NCI-H187 (cell line): ENCODE measurements around the gene PYGO1.
"Not testable (repeated sequence)": the region's sequence is repeated elsewhere in the genome, so short reads cannot be mapped to it uniquely, and the experiment has no call there.

Source experiments
- DNase-seq, 2 experiments: peaks; one replicate each; lab custom pipeline; 2025; lab: John Stamatoyannopoulos, UW

PYGO1 gene, protein sequence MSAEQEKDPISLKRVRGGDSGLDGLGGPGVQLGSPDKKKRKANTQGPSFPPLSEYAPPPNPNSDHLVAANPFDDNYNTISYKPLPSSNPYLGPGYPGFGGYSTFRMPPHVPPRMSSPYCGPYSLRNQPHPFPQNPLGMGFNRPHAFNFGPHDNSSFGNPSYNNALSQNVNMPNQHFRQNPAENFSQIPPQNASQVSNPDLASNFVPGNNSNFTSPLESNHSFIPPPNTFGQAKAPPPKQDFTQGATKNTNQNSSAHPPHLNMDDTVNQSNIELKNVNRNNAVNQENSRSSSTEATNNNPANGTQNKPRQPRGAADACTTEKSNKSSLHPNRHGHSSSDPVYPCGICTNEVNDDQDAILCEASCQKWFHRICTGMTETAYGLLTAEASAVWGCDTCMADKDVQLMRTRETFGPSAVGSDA

DNA sequence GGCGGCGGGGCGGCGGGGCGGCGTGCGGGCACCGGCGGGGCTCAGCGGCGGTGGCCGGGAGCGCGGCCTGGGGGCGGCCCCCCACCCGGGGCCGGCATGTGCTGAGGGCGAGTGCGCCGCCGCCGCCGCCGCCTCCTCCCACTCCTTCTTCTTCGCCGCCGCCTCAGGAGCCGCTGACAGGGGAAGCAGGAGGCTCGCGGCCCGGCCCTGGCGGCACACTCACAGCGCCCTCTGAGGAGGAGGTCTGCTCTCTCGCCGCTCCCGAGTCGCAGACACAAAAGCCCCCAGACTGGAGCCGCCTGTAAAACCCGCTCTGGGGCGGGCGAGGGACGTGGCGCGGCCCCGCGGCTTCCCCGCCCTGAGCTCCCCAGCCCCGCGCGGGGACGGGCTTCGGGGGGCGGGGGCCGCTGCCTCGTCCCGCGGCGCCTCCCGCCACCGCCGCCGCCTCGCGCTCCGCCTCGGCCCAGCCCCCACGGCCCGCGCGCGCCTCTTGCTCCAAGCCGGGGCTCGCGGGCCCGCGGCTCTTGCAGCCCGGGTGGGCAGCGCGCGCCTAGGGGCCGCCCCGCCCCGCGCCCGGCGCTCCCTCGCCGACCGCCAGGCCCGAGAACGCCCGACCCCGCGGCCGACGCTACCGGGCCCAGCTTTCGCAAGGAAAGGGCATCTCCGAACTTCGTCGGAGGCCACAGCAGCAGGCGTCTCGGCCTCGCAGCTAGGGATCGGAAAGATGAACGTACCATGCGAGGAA lies at the start of gene PYGO1:
TSS of gene PYGO1 (minus strand) at position 276 of the 745 bp plus-strand sequence. CDS start 462 bp downstream, outside the sequence.
- no peak for DNase-seq

DNA sequence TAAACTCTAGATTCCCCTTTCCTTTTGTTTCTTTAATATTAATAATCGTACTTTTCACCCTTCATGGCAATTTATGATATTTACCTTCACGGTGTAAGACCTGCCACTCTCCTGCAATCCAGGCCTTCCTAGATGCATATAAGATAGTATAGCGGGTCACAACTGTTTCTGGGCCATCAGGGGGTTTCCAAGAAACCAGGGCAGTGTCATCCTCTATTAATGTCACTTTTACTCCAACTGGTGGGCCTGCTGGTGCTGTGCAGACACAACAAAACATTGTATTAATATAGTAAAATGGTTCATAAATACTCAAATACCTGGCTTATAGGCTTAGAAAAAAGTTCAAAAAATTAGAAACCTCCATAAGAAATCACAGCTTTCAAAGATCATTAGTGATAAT lies 48.9 kb upstream of the PYGO1 start:
- no peak for DNase-seq

- DNase-seq, result no peak
Measured at GRCh38 chr15:55633731-55634130, 45.6 kb upstream of the PYGO1 start.

DNA sequence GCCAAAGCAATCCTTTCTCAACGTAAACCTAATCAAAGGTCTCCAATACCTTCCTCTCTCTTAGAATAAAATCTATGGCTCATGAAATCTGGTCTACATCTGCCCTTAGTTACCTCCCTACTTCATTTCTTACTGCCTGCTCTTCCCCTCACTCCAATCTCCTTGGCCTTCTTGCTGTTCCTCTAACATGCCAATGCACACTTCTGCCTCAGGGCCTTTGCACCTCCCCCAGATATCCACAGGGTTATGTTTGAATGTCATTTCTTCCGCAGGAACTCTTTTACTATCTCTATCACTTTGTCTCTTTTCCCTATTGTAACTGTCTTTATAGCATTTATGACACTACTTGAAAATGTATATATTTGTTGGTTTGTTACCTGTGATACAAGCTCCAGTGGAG lies 44.3 kb upstream of the PYGO1 start:
- no peak for DNase-seq

DNA sequence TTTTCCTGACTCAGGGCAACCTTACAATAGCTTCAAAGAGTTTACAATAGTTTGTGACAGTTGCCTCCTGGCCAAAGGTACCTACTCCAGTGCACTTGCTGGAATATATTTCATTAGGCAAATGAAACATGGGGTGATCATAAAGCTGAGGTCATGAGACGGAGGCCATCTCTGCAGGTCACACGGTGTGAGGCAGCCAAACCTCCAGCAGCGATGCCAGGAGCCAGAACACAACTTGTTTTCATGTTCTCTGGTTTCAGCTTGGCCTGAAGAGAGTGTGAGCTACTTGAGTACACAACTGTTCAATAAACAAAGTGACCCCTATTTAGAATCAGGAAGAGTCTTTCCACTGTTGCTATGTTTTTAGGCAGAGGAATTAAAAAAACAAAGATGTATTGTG lies 42.7 kb upstream of the PYGO1 start:
- DNase-seq, result no peak

DNA sequence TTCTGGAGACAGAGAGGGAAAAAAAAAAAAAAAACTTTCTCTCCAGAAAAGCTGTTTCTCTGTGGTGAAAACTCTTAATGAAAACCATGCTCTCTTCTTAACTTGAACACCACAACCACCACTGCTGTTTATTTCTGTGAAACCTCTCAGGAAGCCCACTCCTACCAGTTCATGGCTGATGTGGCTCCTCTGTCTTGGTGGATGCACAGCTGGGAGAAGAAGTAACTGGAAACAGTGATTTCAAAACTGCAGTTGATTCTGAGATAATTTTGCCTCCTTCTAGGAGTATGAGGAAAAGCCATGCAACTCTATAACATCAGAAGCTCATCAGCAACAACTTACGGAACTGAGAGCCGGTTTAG lies 40.2 kb upstream of the PYGO1 start:
- no peak for DNase-seq

- no peak for DNase-seq
Measured at GRCh38 chr15:55627730-55628368, 39.7 kb upstream of the PYGO1 start.

DNA sequence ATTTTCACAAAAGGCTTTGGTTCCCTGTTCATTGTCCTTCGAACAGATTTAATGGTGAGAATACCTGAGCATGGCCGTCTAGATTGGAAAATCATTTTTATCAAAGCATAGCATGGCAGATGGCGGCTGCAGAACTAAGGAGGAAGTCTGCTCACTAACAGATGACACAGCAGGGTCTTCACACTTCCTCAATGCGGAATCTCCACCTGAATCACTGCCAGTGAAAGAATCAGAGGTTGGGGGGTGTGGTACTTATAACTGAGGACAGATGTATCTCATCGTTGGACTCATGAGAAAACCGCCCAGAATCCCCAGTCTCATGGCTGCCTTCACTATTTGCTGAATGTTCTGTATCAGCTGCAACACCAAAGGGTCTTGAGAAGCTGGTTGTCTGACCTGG lies 31.6 kb upstream of the PYGO1 start:
- DNase-seq, result no peak

- no peak for DNase-seq
Measured at GRCh38 chr15:55618387-55618786, 30.2 kb upstream of the PYGO1 start.

DNA sequence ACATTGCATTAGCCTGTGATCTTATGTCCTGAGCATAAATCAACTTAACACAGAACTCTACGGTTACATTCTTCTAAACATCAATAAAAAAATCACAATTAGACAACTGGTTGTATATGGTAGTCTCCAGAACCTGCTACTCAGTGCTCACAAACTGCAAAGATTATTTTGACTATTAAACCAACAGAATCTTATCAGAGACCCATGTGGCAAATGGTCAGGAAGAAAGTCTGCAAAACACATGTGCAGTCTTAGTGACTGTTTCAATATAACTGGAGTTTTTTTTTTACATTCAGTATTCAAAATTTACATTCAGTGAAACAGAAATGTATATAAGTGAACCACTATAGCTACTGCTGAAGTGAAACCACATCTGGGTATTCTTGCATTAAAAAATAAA lies 27.3 kb upstream of the PYGO1 start:
- no peak for DNase-seq

GRCh38 chr15:55613727-55614126 lies 25.6 kb upstream of the PYGO1 start:
- DNase-seq, result no peak

- no peak for DNase-seq
Measured at GRCh38 chr15:55606214-55606613, 18.1 kb upstream of the PYGO1 start.

GRCh38 chr15:55601374-55601773 lies 13.2 kb upstream of the PYGO1 start:
- no peak for DNase-seq

DNA sequence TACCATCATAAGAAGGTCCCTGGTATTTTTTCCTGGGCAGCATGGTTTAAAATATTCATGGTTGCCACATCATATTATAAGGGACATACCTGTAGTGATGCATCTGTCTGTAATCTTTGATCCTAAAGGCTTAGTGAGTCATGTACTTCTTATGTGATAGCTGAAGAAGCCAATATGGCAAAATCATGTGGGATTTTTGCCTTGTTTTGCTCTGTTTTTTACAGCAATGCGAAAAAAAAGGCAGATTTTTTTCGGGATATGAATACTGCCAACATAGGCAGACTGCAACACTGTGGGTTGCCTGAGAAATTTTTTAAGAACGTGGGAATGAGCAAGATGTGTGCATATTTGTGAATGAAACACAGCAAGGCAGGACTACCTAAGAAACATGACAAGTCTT lies 11.3 kb upstream of the PYGO1 start:
- no peak for DNase-seq

DNA sequence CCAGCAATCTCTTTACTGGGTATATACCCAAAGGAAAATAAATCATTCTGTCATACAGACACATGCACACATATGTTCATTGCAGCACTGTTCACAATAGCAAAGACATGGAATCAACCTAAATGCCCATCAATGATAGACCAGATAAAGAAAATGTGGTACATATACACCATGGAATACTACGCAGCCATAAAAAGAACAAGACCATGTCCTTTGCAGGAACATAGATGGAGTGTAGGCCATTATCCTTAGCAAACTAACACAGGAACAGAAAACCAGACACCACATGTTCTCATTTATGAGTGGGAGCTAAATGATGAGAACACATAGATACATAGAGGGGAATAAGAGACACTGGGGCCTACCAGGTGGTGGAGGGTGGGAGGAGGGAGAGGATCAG lies 4.9 kb upstream of the PYGO1 start:
- DNase-seq, result not testable (repeated sequence)

DNA sequence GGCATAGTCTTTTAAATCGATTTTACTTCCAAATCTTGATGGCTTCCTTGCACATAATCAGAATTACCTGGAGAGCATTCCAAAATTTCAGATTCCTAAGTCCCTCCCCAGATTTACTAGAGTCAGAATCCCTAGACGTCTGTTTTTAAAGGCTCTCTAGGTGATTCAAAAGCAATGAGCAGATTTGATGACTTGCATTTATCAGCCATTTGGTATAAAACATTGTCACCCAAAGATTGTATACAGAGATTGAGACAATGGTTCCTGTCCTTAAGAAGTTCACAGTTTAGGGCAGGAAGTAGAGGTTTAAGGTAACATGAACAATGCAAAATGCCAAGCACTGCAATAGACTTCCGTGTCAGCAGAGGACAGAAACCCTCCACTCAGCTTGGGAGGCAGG lies 2.6 kb upstream of the PYGO1 start:
- DNase-seq, result no peak

GRCh38 chr15:55589287-55589686 lies 1.1 kb upstream of the PYGO1 start:
- DNase-seq, result no peak

GRCh38 chr15:55588815-55589115 lies 620 bp upstream of the PYGO1 start:
- no peak for DNase-seq

GRCh38 chr15:55587321-55588069 lies 650 bp downstream of the PYGO1 start:
- no peak for DNase-seq

- no peak for DNase-seq
Measured at GRCh38 chr15:55586808-55587207, 1.3 kb downstream of the PYGO1 start.

DNA sequence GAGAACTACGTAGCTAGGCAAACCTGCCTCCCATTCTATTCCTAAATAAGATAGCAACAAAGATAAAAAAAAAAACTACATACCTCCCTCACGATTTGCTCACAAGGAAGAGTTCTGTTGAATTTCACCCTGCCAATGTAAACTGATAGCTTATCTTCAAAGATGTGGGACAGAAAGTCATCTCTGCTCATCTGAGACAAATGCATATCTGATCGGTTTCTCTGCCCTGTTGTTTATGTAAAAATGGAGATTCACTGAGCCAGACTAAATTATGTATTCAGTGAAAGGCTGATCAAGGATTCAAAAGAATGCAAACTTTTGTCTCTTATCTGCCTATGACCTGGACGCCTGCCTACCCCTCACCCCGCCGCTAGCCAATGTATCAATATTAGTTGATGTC lies 11.2 kb downstream of the PYGO1 start:
- DNase-seq, result no peak

DNA sequence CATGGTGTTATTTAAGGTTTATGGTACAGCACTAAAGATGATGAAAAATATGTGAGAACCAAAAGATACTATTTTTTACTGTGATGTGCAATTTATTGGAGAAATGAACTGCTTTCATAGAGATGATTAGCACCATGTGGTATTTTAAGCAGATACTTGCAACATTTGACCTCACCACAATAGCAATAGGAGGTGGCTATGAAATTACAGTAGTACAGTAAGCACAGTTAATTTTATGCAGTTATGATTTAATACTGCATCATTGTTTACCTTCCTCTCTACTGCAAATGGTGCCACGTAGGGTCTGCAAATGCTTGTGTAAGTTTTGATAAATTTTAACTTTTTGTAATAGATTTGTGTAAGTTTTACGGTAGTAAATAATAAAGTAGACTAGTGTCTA lies 14.0 kb downstream of the PYGO1 start:
- DNase-seq, result no peak

- DNase-seq, result no peak
Measured at GRCh38 chr15:55573224-55573623, 14.9 kb downstream of the PYGO1 start.
